ENCODE data around the gene PDE10A. TPM values are rescaled to one million over a fixed set of nuclear protein-coding genes. Genes with fewer than 3 reads are reported as not detected.

PDE10A gene
- total and polyA plus RNA-seq, 2 of the 13 experiments (the other 11 are each of a cell fraction or from before 2014, with no cell fraction given), result not detected

GRCh38 chr6:165298402-165298801 is 364.6 kb downstream of the PDE10A start:
- ChIA-PET CTCF (ENCODE audit: low intra/inter-chr PET ratio, low total read pairs) (no interaction called here), POLR2A (no interaction called here)
- Histone ChIP-seq H3K79me2 (ENCODE audit: insufficient read depth, low read length) (no peaks in the 10 kb centered on the region), H3K36me3 (replicated peaks in 1 of 2; ENCODE audit: control insufficient read depth in 1 of 2, insufficient read depth in 2 of 2, low read length in 2 of 2) (no peaks in the 10 kb centered on the region), H3K9me3 (ENCODE audit: low read length) (peaks cover 49% of the 10 kb centered on the region), H3K27ac (ENCODE audit: extremely low read length, insufficient read depth, low read length) (no peak overlapping the region), H4K20me1 (ENCODE audit: insufficient read depth, low read length) (no peaks in the 10 kb centered on the region), H2AFZ (ENCODE audit: low read length) (no peak overlapping the region), H3K4me1 (ENCODE audit: insufficient read depth, low read length) (no peaks in the 10 kb centered on the region), H3K27me3 (ENCODE audit: control insufficient read depth in 1 of 2, insufficient read depth in 2 of 2, low read length in 2 of 2) (no peaks in the 10 kb centered on the region), H3K9ac (ENCODE audit: insufficient read depth, low read depth, low read length) (no peak overlapping the region), H3K4me2 (ENCODE audit: low read depth, low read length) (no peak overlapping the region), H3K4me3 (replicated peaks in 1 of 3; ENCODE audit: insufficient read depth in 1 of 3, low read depth in 2 of 3, low read length in 3 of 3) (no peak overlapping the region)
- ATAC-seq (no peak), FAIRE-seq (no peak), DNase-seq (ENCODE audit: low spot score) (no peak)
- in situ Hi-C loops (cut with HindIII; ENCODE audit: extremely low pct_ligation_motif_present, low pct_unique_long_range_greater_than_20kb) (no loop called here), intact Hi-C loops (cut with micrococcal nuclease; ENCODE audit: unreplicated experiment) (no loop called here)
- WGBS (ENCODE audit: low lambda C conversion rate), result 47% methylated on average over 6 of the region's 6 CpGs
- BruUV-seq (replicated peaks), result no TSS peak
- TF ChIP-seq ZNF280B (CRISPR knock-in tag; IDR thresholded peaks at IDR 0.05; ENCODE audit: borderline replicate concordance) (no peak), ELF4 (CRISPR knock-in tag; IDR thresholded peaks at IDR 0.05; ENCODE audit: borderline replicate concordance) (no peak), ELF3 (CRISPR knock-in tag; IDR thresholded peaks at IDR 0.05) (no peak), DZIP1 (CRISPR knock-in tag; IDR thresholded peaks at IDR 0.05) (no peak), AFF4 (CRISPR knock-in tag; IDR thresholded peaks at IDR 0.05) (no peak), ZBTB26 (CRISPR knock-in tag; IDR thresholded peaks at IDR 0.05; ENCODE audit: borderline replicate concordance) (no peak), ZNF839 (CRISPR knock-in tag; IDR thresholded peaks at IDR 0.05; ENCODE audit: borderline replicate concordance) (no peak), NBN (conservative IDR thresholded peaks at IDR 0.05) (no peak), RXRA (CRISPR knock-in tag; IDR thresholded peaks at IDR 0.05) (no peak), FOXP1 (IDR thresholded peaks at IDR 0.05) (no peak), FOXP1 (CRISPR knock-in tag; IDR thresholded peaks at IDR 0.05) (no peak), ZNF792 (CRISPR knock-in tag; IDR thresholded peaks at IDR 0.05) (no peak), SP1 (IDR thresholded peaks at IDR 0.05) (no peak), SP1 (CRISPR knock-in tag; IDR thresholded peaks at IDR 0.05) (no peak), POLR2AphosphoS5 (IDR thresholded peaks at IDR 0.05; ENCODE audit: low read depth, low read length) (no peak), ZNF597 (CRISPR knock-in tag; IDR thresholded peaks at IDR 0.05) (no peak)

Measured in HepG2 (cell line).